K562 (cell line): ENCODE measurements around the gene SEC14L3. TPM values are rescaled to one million over a fixed set of nuclear protein-coding genes. Genes with fewer than 3 reads are reported as not detected.
A peak's percentile ranks its signal among the peaks of the same experiment; 100 is the strongest.

Experiments used
- ATAC-seq: fragments of 200-7000 bp; cut with Tn5 transposase; 3 replicates; pipeline ENCODE4 v1.9.1; 2020; ENCODE audit warnings: moderate library complexity
- BruUV-seq: library from RNA; stranded (reverse); fragments of 400-500 nt; replicated peaks from 2 replicates; lab custom pipeline; 2021; lab: Mats Ljungman, UMichigan
- CTCF ChIA-PET: fragments of 300-600 bp; formaldehyde crosslinking; extraction: SDS; loops from one replicate; lab custom pipeline; 2021; ENCODE audit warnings: low intra/inter-chr PET ratio; lab: Yijun Ruan, JAX
- POLR2A ChIA-PET: fragments of 300-600, 350-650 bp; sonication (Branson Sonifier 250); formaldehyde crosslinking; extraction: SDS; loops from one replicate; lab custom pipeline; 2021; ENCODE audit warnings: antibody characterized with exemption, inconsistent platforms; lab: Yijun Ruan, JAX
- DNase-seq, 4 experiments: peaks; one replicate each; pipeline versions ENCODE4 v3.0.0 to v3.0.0-alpha.2; 2011 to 2018; ENCODE audit warnings: low spot score in 3 of 4, mixed read lengths in 3 of 4; ENCODE audit errors: extremely low read depth in 1 of 4
- FAIRE-seq: peaks from 2 replicates; lab custom pipeline; 2011; peaks lifted over from hg19 to GRCh38; lab: Jason Lieb, UNC
- H2AFZ ChIP-seq: 2 replicates; pipeline ENCODE4 v1.6.0; 2011; ENCODE audit warnings: low read depth, low read length, control low read depth, inconsistent platforms
- H3K27ac ChIP-seq: fragments of 200-600 bp; 3 replicates; pipeline ENCODE4 v1.8.0; 2011; ENCODE audit warnings: low read depth, mild to moderate bottlenecking, control low read depth, inconsistent platforms, low read length, moderate library complexity, mixed read lengths; ENCODE audit errors: extremely low read depth
- H3K27me3 ChIP-seq, 2 experiments: fragments of 300-600 bp in 1 of 2; 2 replicates in 1 of 2; 3 replicates in 1 of 2; pipeline versions ENCODE4 v1.6.0 to v1.8.0; 2011; ENCODE audit warnings: inconsistent platforms in 2 of 2, low read length in 2 of 2, mild to moderate bottlenecking in 1 of 2, mixed read lengths in 1 of 2, moderate library complexity in 1 of 2; ENCODE audit not compliant: control insufficient read depth in 2 of 2, insufficient read depth in 2 of 2
- H3K36me3 ChIP-seq: fragments of 300-600 bp; 3 replicates; pipeline ENCODE4 v1.8.0; 2011; ENCODE audit warnings: mild to moderate bottlenecking, low read length, inconsistent platforms; ENCODE audit not compliant: control insufficient read depth, insufficient read depth
- H3K4me1 ChIP-seq, 2 experiments: fragments of 200-600 bp in 1 of 2; replicated peaks in 1 of 2; 2 replicates in 1 of 2; 3 replicates in 1 of 2; pipeline versions ENCODE4 v1.5.1 to v1.8.0; 2011; ENCODE audit warnings: inconsistent platforms in 2 of 2, low read length in 2 of 2, mild to moderate bottlenecking in 1 of 2, mixed read lengths in 1 of 2, moderate library complexity in 1 of 2; ENCODE audit not compliant: control insufficient read depth in 2 of 2, insufficient read depth in 2 of 2
- H3K4me2 ChIP-seq: 2 replicates; pipeline ENCODE4 v1.6.1; 2011; ENCODE audit warnings: low read length, control low read depth, inconsistent platforms, mixed read lengths; ENCODE audit not compliant: insufficient read depth
- H3K4me3 ChIP-seq: fragments of 200-600 bp; sonication (generic), shearing (Covaris generic); 2 replicates; pipeline ENCODE4 v1.5.1; 2016; ENCODE audit warnings: control low read depth, inconsistent platforms
- H3K79me2 ChIP-seq: fragments of 200-600 bp; 3 replicates; pipeline ENCODE4 v1.8.0; 2011; ENCODE audit warnings: low read length, inconsistent platforms; ENCODE audit not compliant: control insufficient read depth, insufficient read depth
- H3K9ac ChIP-seq, 2 experiments: 2 replicates each; pipeline versions ENCODE4 v1.6.0 to v1.6.1; 2011; ENCODE audit warnings: low read depth in 2 of 2, low read length in 2 of 2, control low read depth in 1 of 2, inconsistent platforms in 1 of 2, mild to moderate bottlenecking in 1 of 2, mixed read lengths in 1 of 2; ENCODE audit not compliant: insufficient read depth in 1 of 2
- H3K9me1 ChIP-seq: one replicate; pipeline ENCODE4 v1.6.0; 2011; ENCODE audit warnings: inconsistent platforms, mild to moderate bottlenecking, low read length, moderate library complexity; ENCODE audit not compliant: control insufficient read depth, insufficient read depth
- H3K9me3 ChIP-seq: replicated peaks from 2 replicates; pipeline ENCODE4 v1.5.1; 2011; ENCODE audit warnings: low read depth, low read length, inconsistent platforms; ENCODE audit not compliant: control insufficient read depth, insufficient read depth
- H4K20me1 ChIP-seq: replicated peaks from 2 replicates; pipeline ENCODE4 v1.6.1; 2011; ENCODE audit warnings: low read length, inconsistent platforms, mixed read lengths; ENCODE audit not compliant: control insufficient read depth, insufficient read depth
- ARNT ChIP-seq, 2 experiments: fragments of 450-650 bp; IDR thresholded peaks; 2 replicates each; pipeline ENCODE4 v1.6.1; 2016; ENCODE audit warnings: mild to moderate bottlenecking in 1 of 2
- EGR1 ChIP-seq: fragments of 450-650 bp; conservative IDR thresholded peaks from 2 replicates; pipeline ENCODE4 v1.6.1; 2017; ENCODE audit warnings: mild to moderate bottlenecking
- KAT2B ChIP-seq: IDR thresholded peaks from one replicate; pipeline ENCODE4 v1.6.1; 2012; ENCODE audit warnings: low read depth, mild to moderate bottlenecking, control low read depth, inconsistent platforms, low read length, moderate library complexity
- MTA2 ChIP-seq: fragments of 450-650 bp; IDR thresholded peaks from 2 replicates; pipeline ENCODE4 v1.6.1; 2016; ENCODE audit warnings: low read depth
- MTF1 ChIP-seq: fragments of 250-450 bp; sonication (Bioruptor Pico); IDR thresholded peaks from 2 replicates; pipeline ENCODE4 v1.9.0; 2021; ENCODE audit warnings: moderate library complexity, mild to moderate bottlenecking, inconsistent platforms, borderline replicate concordance
- WGBS: fragments of 100-300 bp; shearing (Covaris generic); methylation state at CpG from one replicate; pipeline ENCODE4 v1.1.6; 2016; ENCODE audit warnings: low coverage, mixed read lengths; ENCODE audit not compliant: insufficient coverage; ENCODE audit errors: missing lambda C conversion rate; 5-methylcytosine and 5-hydroxymethylcytosine counted together
- in situ Hi-C: fragments of 300-500 bp; cut with MboI; formaldehyde crosslinking; loops from 4 replicates; pipeline ENCODE4 v1.15.0; 2018; ENCODE audit warnings: inconsistent platforms, mixed read lengths
- intact Hi-C: fragments of 100-400 bp; cut with micrococcal nuclease; formaldehyde crosslinking; loops from 2 replicates; pipeline ENCODE4 v1.14.2; 2022
- polyA plus RNA-seq, 8 experiments: library from polyadenylated mRNA; depleted of rRNA in 4 of 8; stranded (reverse) in 5 of 8; unstranded in 3 of 8; fragments of >200 nt; fragmentation: Nextera tagmentation in 2 of 8; fragmentation: Illumina TruSeq in 1 of 8; extraction: Ambion mirVana in 2 of 8; extraction: Trizol in 1 of 8; gene quantifications; 2 replicates each; pipeline versions ENCODE4 v1.2.1 to v1.2.3, GENCODE V29; 2011 to 2014; ENCODE audit warnings: inconsistent platforms in 1 of 8, missing spikeins in 1 of 8
- total RNA-seq, 7 experiments: library from RNA; depleted of rRNA in 6 of 7; stranded (reverse); fragments of >200 nt in 6 of 7; fragmentation: Illumina TruSeq in 2 of 7; extraction: Trizol in 2 of 7; gene quantifications; 2 replicates each; pipeline versions ENCODE4 v1.2.1 to v1.2.3, GENCODE V29; 2011 to 2021; ENCODE audit warnings: low replicate concordance in 1 of 7

The SEC14L3 gene
- total and polyA plus RNA-seq, 9 of the 15 experiments (the other 6 are each of a cell fraction or from before 2014, with no cell fraction given), result not detected

DNA sequence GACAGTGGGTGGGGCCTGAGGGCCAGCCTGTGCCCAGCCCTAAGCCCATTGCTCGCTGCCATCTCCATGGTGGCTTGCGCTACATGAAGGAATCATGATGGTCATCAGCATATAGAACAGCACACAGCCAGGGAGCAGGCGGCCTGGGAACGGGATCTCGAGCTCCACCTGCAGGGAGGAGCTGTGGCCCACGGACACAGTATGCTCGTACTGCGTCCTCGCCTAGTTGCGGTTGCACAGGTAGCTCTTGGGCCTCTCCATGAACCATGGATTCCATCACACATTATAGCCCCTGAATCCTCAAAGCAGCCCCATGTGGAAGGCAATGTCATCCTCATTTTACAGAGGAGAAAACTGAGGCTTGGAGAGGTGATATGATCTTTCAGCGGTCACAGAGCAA lies 18.6 kb upstream of the SEC14L3 start (continued):
- TF ChIP-seq KAT2B (no peak), ARNT (IDR thresholded peaks at IDR 0.05) (no peak)

DNA sequence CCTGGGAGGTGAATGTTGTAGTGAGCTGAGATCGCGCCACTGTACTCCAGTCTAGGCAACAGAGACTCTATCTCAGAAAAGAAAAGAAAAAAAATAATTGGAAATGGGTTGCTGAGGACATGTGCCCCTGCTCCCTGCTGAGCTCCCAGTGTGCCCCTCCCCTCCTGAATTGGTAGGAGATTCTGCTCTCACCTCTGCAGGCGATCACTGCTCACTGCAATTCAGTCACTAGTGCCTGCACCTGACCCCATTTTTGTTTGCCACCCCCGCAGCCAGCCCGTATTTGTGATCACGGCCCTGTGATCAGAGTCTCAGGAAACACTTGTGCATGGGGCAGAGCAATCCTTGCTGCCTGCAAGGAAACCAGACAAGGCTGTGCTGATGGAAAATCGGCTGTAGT lies 16.3 kb upstream of the SEC14L3 start:
- no peak for ATAC-seq
- Histone ChIP-seq H3K4me3 (no peak overlapping the region), H3K4me2 (no peak overlapping the region), H3K9ac (no peak overlapping the region), H3K27ac (no peak overlapping the region), H3K9me3 (no peaks in the 10 kb centered on the region), H3K4me1 (peaks cover 3 to 8% of the 10 kb centered on the region in 2 experiments; a peak in 4 of 5 replicates), H2AFZ (no peak overlapping the region), H3K9me1 (no peaks in the 10 kb centered on the region), H3K36me3 (no peaks in the 10 kb centered on the region), H4K20me1 (no peaks in the 10 kb centered on the region; the same call in 1 of the 2 replicates), H3K27me3 (peaks cover 4 to 27% of the 10 kb centered on the region in 2 experiments; a peak in 2 of 5 replicates), H3K79me2 (no peaks in the 10 kb centered on the region)
- 19% methylated on average over 7 of the region's 7 CpGs for WGBS
- intact Hi-C loops (no loop called here), in situ Hi-C loops (loop anchor here (25.0 kb wide), 1 partner anchor 376 kb away; no protein-coding TSS in a partner anchor)
- POLR2A ChIA-PET, result no interaction called here
- TF ChIP-seq MTF1 (CRISPR knock-in tag), result no peak
- TF ChIP-seq MTA2, result no peak
- TF ChIP-seq EGR1, result peak; percentile 22; the same call in 1 of the 2 replicates
- no peak for FAIRE-seq
- BruUV-seq, result no TSS peak
- CTCF ChIA-PET, result interaction anchor here (0.8 kb wide), 1 partner anchor 97 kb away, joined by 6 read pairs; no protein-coding TSS in a partner anchor
- DNase-seq, result no peak
